Naive thymus-derived CD4-positive, alpha-beta T cell (primary cell): Measurements from ENCODE around the gene B4GAT1. TPM values are rescaled to one million over a fixed set of nuclear protein-coding genes. Genes with fewer than 3 reads are reported as not detected.

Experiments
- ATAC-seq: fragments of 150-1000 bp; cut with Tn5 transposase; 2 replicates; pipeline ENCODE4 v1.10.0; 2021; ENCODE audit warnings: mild to moderate bottlenecking, moderate library complexity
- CTCF ChIA-PET: fragments of 350-600 bp; sonication (Branson Sonifier 250); formaldehyde crosslinking; loops from one replicate; lab custom pipeline; 2021; ENCODE audit warnings: antibody characterized with exemption; lab: Charles Lee
- POLR2A ChIA-PET: fragments of 350-600 bp; sonication (Branson Sonifier 250); formaldehyde crosslinking; loops from one replicate; lab custom pipeline; 2021; ENCODE audit warnings: antibody characterized with exemption, inconsistent platforms; lab: Charles Lee
- DNase-seq, 9 donors: peaks; one replicate each; pipeline versions ENCODE4 v3.0.0 to v3.0.0-alpha.2; 2020 to 2022; ENCODE audit warnings: mixed read lengths in 1 of 9
- H3K27ac ChIP-seq: one replicate; pipeline ENCODE4 v1.7.0; 2013; ENCODE audit warnings: mild to moderate bottlenecking, low read depth, low read length, moderate library complexity
- H3K27me3 ChIP-seq, 2 donors: one replicate each; pipeline ENCODE4 v1.7.0; 2013; ENCODE audit warnings: low read length in 2 of 2, mild to moderate bottlenecking in 2 of 2, moderate library complexity in 2 of 2; ENCODE audit not compliant: control insufficient read depth in 2 of 2, insufficient read depth in 2 of 2
- H3K36me3 ChIP-seq, 3 experiments: 1 replicate in 2 of 3; 2 replicates in 1 of 3; pipeline ENCODE4 v1.7.0; 2013; ENCODE audit warnings: low read length in 3 of 3, mild to moderate bottlenecking in 3 of 3, moderate library complexity in 1 of 3; ENCODE audit not compliant: insufficient read depth in 3 of 3, control insufficient read depth in 2 of 3
- H3K4me1 ChIP-seq, 2 donors: one replicate each; pipeline ENCODE4 v1.7.0; 2013; ENCODE audit warnings: low read length in 2 of 2, mild to moderate bottlenecking in 2 of 2, moderate library complexity in 1 of 2; ENCODE audit not compliant: control insufficient read depth in 2 of 2, insufficient read depth in 2 of 2
- H3K4me3 ChIP-seq: 2 replicates; pipeline ENCODE4 v1.7.0; 2013; ENCODE audit warnings: mild to moderate bottlenecking, low read length
- H3K9me3 ChIP-seq, 3 experiments: 1 replicate in 2 of 3; 2 replicates in 1 of 3; pipeline ENCODE4 v1.7.0; 2013; ENCODE audit warnings: low read length in 3 of 3; ENCODE audit not compliant: control insufficient read depth in 2 of 3
- H3K27ac Mint-ChIP-seq, 9 donors: one replicate each; pipeline ENCODE4 v1.8.0; 2020 to 2022; ENCODE audit warnings: mixed read lengths in 9 of 9, mild to moderate bottlenecking in 8 of 9, moderate library complexity in 5 of 9, inconsistent platforms in 2 of 9
- H3K27me3 Mint-ChIP-seq, 5 donors: one replicate each; pipeline ENCODE4 v1.8.0; 2021 to 2022; ENCODE audit warnings: mixed read lengths in 5 of 5, mild to moderate bottlenecking in 1 of 5
- H3K36me3 Mint-ChIP-seq, 5 donors: one replicate each; pipeline ENCODE4 v1.8.0; 2020 to 2022; ENCODE audit warnings: mixed read lengths in 5 of 5, mild to moderate bottlenecking in 3 of 5, inconsistent platforms in 1 of 5
- H3K4me1 Mint-ChIP-seq, 7 donors: one replicate each; pipeline ENCODE4 v1.8.0; 2020 to 2022; ENCODE audit warnings: mixed read lengths in 7 of 7, mild to moderate bottlenecking in 3 of 7, inconsistent platforms in 1 of 7
- H3K4me3 Mint-ChIP-seq, 10 donors: one replicate each; pipeline ENCODE4 v1.8.0; 2020 to 2022; ENCODE audit warnings: mild to moderate bottlenecking in 10 of 10, mixed read lengths in 10 of 10, moderate library complexity in 6 of 10, inconsistent platforms in 2 of 10
- H3K9me3 Mint-ChIP-seq, 11 donors: one replicate each; pipeline ENCODE4 v1.8.0; 2020 to 2022; ENCODE audit warnings: mixed read lengths in 11 of 11, mild to moderate bottlenecking in 4 of 11, inconsistent platforms in 1 of 11, moderate library complexity in 1 of 11
- intact Hi-C, 2 donors: fragments of 100-400 bp; cut with micrococcal nuclease; formaldehyde crosslinking; loops; one replicate each; pipeline ENCODE4 v1.15.1; 2023
- polyA plus RNA-seq, 2 donors: library from polyadenylated mRNA; unstranded; fragments of 300-500 nt; fragmentation: Illumina TruSeq; gene quantifications; one replicate each; pipeline ENCODE4 v1.2.3, GENCODE V29; 2021
- total RNA-seq, 6 experiments: library from RNA in 5 of 6; stranded (reverse) in 5 of 6; gene quantifications; 1 replicate in 5 of 6; 2 replicates in 1 of 6; pipeline ENCODE4 v1.2.3 and lab custom pipeline; 2021 to 2026

Gene B4GAT1
- total and polyA plus RNA-seq, 7 experiments from 2014 or later = 2.2 to 18.2 (median 10.3) TPM

GRCh38 chr11:66365166-66365565, 17.7 kb upstream of the B4GAT1 start:
- H3K27ac ChIP-seq = no peak overlapping the region
- Mint-ChIP-seq H3K9me3 (no peaks in the 10 kb centered on the region), H3K27ac (no peak overlapping the region), H3K4me1 (peaks cover 0 to 9% (median 6%) of the 10 kb centered on the region in 7 donors), H3K36me3 (no peaks in the 10 kb centered on the region), H3K4me3 (no peak overlapping the region), H3K27me3 (no peaks in the 10 kb centered on the region)
- POLR2A ChIA-PET = interaction anchor here (1.1 to 1.4 kb wide), 2 partner anchors 20 to 21 kb away, joined by 3 to 4 read pairs; no protein-coding TSS in a partner anchor
- ATAC-seq = no peak
- no peaks in the 10 kb centered on the region for H3K9me3 ChIP-seq
- H3K36me3 ChIP-seq = peaks cover 0 to 13% (median 0%) of the 10 kb centered on the region in 3 experiments
- DNase-seq = no peak
- H3K4me1 ChIP-seq = no peaks in the 10 kb centered on the region
- intact Hi-C loops = no loop called here
- CTCF ChIA-PET = interaction anchor here (0.6 to 1.0 kb wide), 3 partner anchors 14 to 286 kb away, joined by 3 to 4 read pairs (median 4); no protein-coding TSS in a partner anchor
- no peaks in the 10 kb centered on the region for H3K27me3 ChIP-seq
- no peak overlapping the region for H3K4me3 ChIP-seq

- Mint-ChIP-seq H3K36me3 (no peaks in the 10 kb centered on the region), H3K27ac (peak overlapping the region in 1 of 9 donors; percentile 47)
- intact Hi-C loops = no loop called here
These were observed 16.5 kb upstream of the B4GAT1 start for GRCh38 chr11:66363805-66364535.

GRCh38 chr11:66363187-66363601, 15.8 kb upstream of the B4GAT1 start:
- CTCF ChIA-PET = interaction anchor here (0.6 to 1.8 kb wide), 9 partner anchors 10 to 642 kb away, joined by 3 to 8 read pairs (median 5); partner anchors contain the start of gene RNASEH2C
- H3K27me3 Mint-ChIP-seq = no peaks in the 10 kb centered on the region
- no peaks in the 10 kb centered on the region for H3K4me1 ChIP-seq
- DNase-seq = no peak
- no peak for ATAC-seq
- H3K9me3 ChIP-seq = no peaks in the 10 kb centered on the region
- no peaks in the 10 kb centered on the region for H3K9me3 Mint-ChIP-seq
- POLR2A ChIA-PET = interaction anchor here (0.5 to 0.8 kb wide), 4 partner anchors 14 to 226 kb away, joined by 3 to 4 read pairs (median 4); partner anchors contain the start of gene B4GAT1
- H3K4me3 Mint-ChIP-seq = no peak overlapping the region
- intact Hi-C loops = no loop called here
- peaks cover 0 to 3% (median 0%) of the 10 kb centered on the region in 5 donors for H3K36me3 Mint-ChIP-seq
- H3K4me3 ChIP-seq = no peak overlapping the region
- H3K36me3 ChIP-seq = peaks cover 0 to 13% (median 0%) of the 10 kb centered on the region in 3 experiments
- no peak overlapping the region for H3K27ac ChIP-seq
- H3K27ac Mint-ChIP-seq = no peak overlapping the region
- peaks cover 0 to 3% (median 0%) of the 10 kb centered on the region in 7 donors for H3K4me1 Mint-ChIP-seq
- H3K27me3 ChIP-seq = no peaks in the 10 kb centered on the region

More at GRCh38 chr11:66363805-66364535, 16.5 kb upstream of the B4GAT1 start:
- Mint-ChIP-seq H3K9me3 (no peaks in the 10 kb centered on the region), H3K4me3 (no peak overlapping the region), H3K4me1 (peaks cover 0 to 3% (median 0%) of the 10 kb centered on the region in 7 donors), H3K27me3 (no peaks in the 10 kb centered on the region)
- Histone ChIP-seq H3K4me1 (no peaks in the 10 kb centered on the region), H3K9me3 (no peaks in the 10 kb centered on the region), H3K27me3 (no peaks in the 10 kb centered on the region), H3K36me3 (peaks cover 0 to 13% (median 0%) of the 10 kb centered on the region in 3 experiments), H3K27ac (no peak overlapping the region), H3K4me3 (no peak overlapping the region)
- DNase-seq (peak; percentile 24 to 81 (median 57)), ATAC-seq (peak; percentile 75)
- CTCF ChIA-PET = interaction anchor here (0.6 to 1.8 kb wide), 9 partner anchors 10 to 643 kb away, joined by 3 to 8 read pairs (median 5); partner anchors contain the start of gene RNASEH2C
- POLR2A ChIA-PET = interaction anchor here (0.7 to 0.8 kb wide), 2 partner anchors 17 to 77 kb away, joined by 4 read pairs; partner anchors contain the start of gene B4GAT1

- Mint-ChIP-seq H3K9me3 (no peaks in the 10 kb centered on the region), H3K27ac (peak overlapping the region in 2 of 9 donors; percentile 12 to 39), H3K27me3 (no peaks in the 10 kb centered on the region), H3K4me1 (peaks cover 0 to 3% (median 0%) of the 10 kb centered on the region in 7 donors), H3K4me3 (no peak overlapping the region), H3K36me3 (peaks cover 0 to 3% (median 0%) of the 10 kb centered on the region in 5 donors)
- Histone ChIP-seq H3K36me3 (peaks cover 0 to 13% (median 0%) of the 10 kb centered on the region in 3 experiments), H3K4me1 (no peaks in the 10 kb centered on the region), H3K27ac (no peak overlapping the region), H3K4me3 (no peak overlapping the region), H3K9me3 (no peaks in the 10 kb centered on the region), H3K27me3 (no peaks in the 10 kb centered on the region)
- DNase-seq = no peak
- intact Hi-C loops = no loop called here
- ChIA-PET CTCF (interaction anchor here (0.8 to 1.8 kb wide), 3 partner anchors 14 to 99 kb away, joined by 3 to 8 read pairs (median 3); no protein-coding TSS in a partner anchor), POLR2A (interaction anchor here (0.6 to 2.3 kb wide), 3 partner anchors 15 to 226 kb away, joined by 3 to 8 read pairs (median 4); partner anchors contain the start of gene B4GAT1)
- no peak for ATAC-seq
These were observed 15.2 kb upstream of the B4GAT1 start for GRCh38 chr11:66362481-66363147.

DNA sequence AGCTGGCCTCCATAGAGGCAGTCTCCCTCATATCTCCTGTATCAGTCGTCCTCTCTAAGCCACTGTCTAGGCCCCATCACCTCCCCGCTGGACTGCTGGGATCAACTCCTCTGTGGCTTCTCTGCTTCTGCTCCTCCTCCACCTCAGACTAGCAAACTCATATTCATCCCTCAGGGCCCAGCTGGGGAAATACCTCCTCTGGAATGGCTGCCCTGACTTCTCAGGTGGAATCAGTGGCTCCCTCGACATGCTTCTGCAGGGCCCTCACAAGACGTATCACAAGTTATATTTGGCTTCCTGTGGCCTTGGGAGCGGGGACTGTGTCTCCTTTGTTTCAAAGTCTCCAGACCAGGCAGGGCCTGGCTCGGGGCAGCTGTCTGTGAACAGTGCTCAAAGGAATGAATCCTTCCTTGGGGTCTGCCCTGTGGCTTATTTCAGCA, 14.1 kb upstream of the B4GAT1 start:
- H3K9me3 Mint-ChIP-seq = no peaks in the 10 kb centered on the region
- CTCF ChIA-PET = no interaction called here
- ATAC-seq (no peak), DNase-seq (no peak)
- Histone ChIP-seq H3K4me1 (no peaks in the 10 kb centered on the region), H3K9me3 (no peaks in the 10 kb centered on the region), H3K36me3 (peaks cover 0 to 13% (median 0%) of the 10 kb centered on the region in 3 experiments), H3K4me3 (no peak overlapping the region), H3K27ac (no peak overlapping the region), H3K27me3 (no peaks in the 10 kb centered on the region)
- peaks cover 0 to 3% (median 0%) of the 10 kb centered on the region in 7 donors for H3K4me1 Mint-ChIP-seq
- no peaks in the 10 kb centered on the region for H3K27me3 Mint-ChIP-seq
- H3K36me3 Mint-ChIP-seq = peaks cover 0 to 3% (median 0%) of the 10 kb centered on the region in 5 donors
- no peak overlapping the region for H3K4me3 Mint-ChIP-seq
- POLR2A ChIA-PET = interaction anchor here (2.3 kb wide), 1 partner anchor 14 kb away, joined by 8 read pairs; the partner anchor contains the start of gene B4GAT1
- intact Hi-C loops = no loop called here
- H3K27ac Mint-ChIP-seq = peak overlapping the region in 5 of 9 donors; percentile 8 to 81 (median 16)
